ENCODE data around the gene BBS10.
"Not testable (repeated sequence)": the region's sequence is repeated elsewhere in the genome, so short reads cannot be mapped to it uniquely, and the experiment has no call there.

BBS10 gene

GRCh38 chr12:76348079-76348901, at the start of gene BBS10:
TSS of gene BBS10 (minus strand) at chr12:76348415. CDS start at chr12:76348358, 57 bp downstream.
- peak; percentile 95 for DNase-seq

- no peak for DNase-seq
Observed at GRCh38 chr12:76391461-76391860, 43.2 kb upstream of the BBS10 start.

- no peak for DNase-seq
Observed at GRCh38 chr12:76387614-76388013, 39.4 kb upstream of the BBS10 start.

- DNase-seq = no peak
Observed at GRCh38 chr12:76384560-76384959, 36.3 kb upstream of the BBS10 start.

- no peak for DNase-seq
Observed at GRCh38 chr12:76383988-76384387, 35.8 kb upstream of the BBS10 start.

- DNase-seq = no peak
Observed at GRCh38 chr12:76379261-76379660, 31.0 kb upstream of the BBS10 start.

GRCh38 chr12:76376876-76377275, 28.7 kb upstream of the BBS10 start:
- not testable (repeated sequence) for DNase-seq

GRCh38 chr12:76375939-76376338, 27.7 kb upstream of the BBS10 start:
- DNase-seq = no peak

GRCh38 chr12:76375470-76375869, 27.3 kb upstream of the BBS10 start:
- DNase-seq = no peak

GRCh38 chr12:76374386-76375020, 26.3 kb upstream of the BBS10 start:
- no peak for DNase-seq

- no peak for DNase-seq
Observed at GRCh38 chr12:76368230-76368629, 20.0 kb upstream of the BBS10 start.

GRCh38 chr12:76366163-76366562, 17.9 kb upstream of the BBS10 start:
- DNase-seq = no peak

GRCh38 chr12:76364131-76364530, 15.9 kb upstream of the BBS10 start:
- DNase-seq = not testable (repeated sequence)

- no peak for DNase-seq
Observed at GRCh38 chr12:76360316-76360715, 12.1 kb upstream of the BBS10 start.

- DNase-seq = no peak
Observed at GRCh38 chr12:76356071-76356470, 7.9 kb upstream of the BBS10 start.

- peak; percentile 28 for DNase-seq
Observed at GRCh38 chr12:76346798-76347420, 1.3 kb downstream of the BBS10 start.

GRCh38 chr12:76346236-76346635, 2.0 kb downstream of the BBS10 start:
- DNase-seq = no peak

- no peak for DNase-seq
Observed at GRCh38 chr12:76345569-76345968, 2.6 kb downstream of the BBS10 start.

GRCh38 chr12:76341436-76342030, 6.7 kb downstream of the BBS10 start:
- DNase-seq = no peak

GRCh38 chr12:76340680-76341435, 7.4 kb downstream of the BBS10 start:
- DNase-seq = no peak

GRCh38 chr12:76337583-76337982, 10.6 kb downstream of the BBS10 start:
- DNase-seq = no peak

GRCh38 chr12:76332606-76333005, 15.6 kb downstream of the BBS10 start:
- DNase-seq = no peak

- DNase-seq = no peak
Observed at GRCh38 chr12:76329606-76330005, 18.6 kb downstream of the BBS10 start.

Measured in retina (tissue), 1 donor.